GM23338 (cell line): ENCODE results near the gene MYO5A. TPM values are rescaled to one million over a fixed set of nuclear protein-coding genes. Genes with fewer than 3 reads are reported as not detected.

Experiments used
- ATAC-seq: fragments of 200-7000 bp; cut with Tn5 transposase; 3 replicates; pipeline ENCODE4 v1.9.1; 2020
- DNase-seq: peaks from one replicate; pipeline ENCODE4 v3.0.0-alpha.2; 2015; ENCODE audit warnings: low spot score
- H2AFZ ChIP-seq: fragments of 200-600 bp; sonication (generic); 2 replicates; pipeline ENCODE4 v1.8.0; 2016; ENCODE audit warnings: antibody characterized with exemption, mild to moderate bottlenecking, moderate library complexity
- H3F3A ChIP-seq: fragments of 200-600 bp; sonication (generic); replicated peaks from 2 replicates; pipeline ENCODE4 v1.8.0; 2017; ENCODE audit warnings: antibody characterized with exemption, mixed run types, low read depth
- H3K27ac ChIP-seq: fragments of 200-600 bp; sonication (generic); 2 replicates; pipeline ENCODE4 v1.6.1; 2016; ENCODE audit warnings: low read depth
- H3K27me3 ChIP-seq: fragments of 200-600 bp; sonication (generic); 2 replicates; pipeline ENCODE4 v1.8.0; 2016; ENCODE audit warnings: mild to moderate bottlenecking, mixed run types, moderate library complexity; ENCODE audit not compliant: insufficient read depth
- H3K36me3 ChIP-seq: fragments of 200-600 bp; sonication (generic); 2 replicates; pipeline ENCODE4 v1.8.0; 2016; ENCODE audit warnings: mild to moderate bottlenecking; ENCODE audit not compliant: insufficient read depth
- H3K4me1 ChIP-seq: fragments of 200-600 bp; sonication (generic); 2 replicates; pipeline ENCODE4 v1.8.0; 2016; ENCODE audit warnings: mild to moderate bottlenecking, moderate library complexity; ENCODE audit not compliant: insufficient read depth
- H3K4me2 ChIP-seq: fragments of 200-600 bp; sonication (generic); 2 replicates; pipeline ENCODE4 v1.7.1; 2017; ENCODE audit warnings: mixed run types
- H3K4me3 ChIP-seq: fragments of 200-600 bp; sonication (generic); 2 replicates; pipeline ENCODE4 v1.6.1; 2016; ENCODE audit warnings: mixed run types
- H3K79me2 ChIP-seq: fragments of 200-600 bp; sonication (generic); replicated peaks from 2 replicates; pipeline ENCODE4 v1.8.0; 2017; ENCODE audit warnings: mild to moderate bottlenecking; ENCODE audit not compliant: insufficient read depth
- H3K9me2 ChIP-seq: fragments of 200-600 bp; sonication (generic); 2 replicates; pipeline ENCODE4 v1.8.0; 2017; ENCODE audit not compliant: insufficient read depth
- H4K20me1 ChIP-seq: fragments of 200-600 bp; sonication (generic); replicated peaks from 2 replicates; pipeline ENCODE4 v1.8.0; 2017; ENCODE audit warnings: mild to moderate bottlenecking; ENCODE audit not compliant: insufficient read depth
- H3K27ac Mint-ChIP-seq: 2 replicates; pipeline ENCODE4 v1.8.0; 2020; ENCODE audit warnings: inconsistent platforms, mild to moderate bottlenecking, moderate library complexity, mixed read lengths
- H3K27me3 Mint-ChIP-seq: 3 replicates; pipeline ENCODE4 v1.8.0; 2022; ENCODE audit warnings: low read depth, mild to moderate bottlenecking, moderate library complexity, mixed read lengths, inconsistent platforms; ENCODE audit not compliant: insufficient read depth, poor library complexity
- H3K36me3 Mint-ChIP-seq: 3 replicates; pipeline ENCODE4 v1.8.0; 2021; ENCODE audit warnings: low read depth, mild to moderate bottlenecking, inconsistent platforms, moderate library complexity, mixed read lengths
- H3K4me1 Mint-ChIP-seq: 3 replicates; pipeline ENCODE4 v1.8.0; 2020; ENCODE audit warnings: mild to moderate bottlenecking, inconsistent platforms, mixed read lengths
- H3K4me3 Mint-ChIP-seq: 3 replicates; pipeline ENCODE4 v1.8.0; 2021; ENCODE audit warnings: moderate library complexity, mild to moderate bottlenecking, inconsistent platforms, mixed read lengths
- H3K9me3 Mint-ChIP-seq: 3 replicates; pipeline ENCODE4 v1.8.0; 2020; ENCODE audit warnings: moderate library complexity, mild to moderate bottlenecking, inconsistent platforms, mixed read lengths
- CREB1 ChIP-seq: fragments of 250-450 bp; sonication (Bioruptor Pico); IDR thresholded peaks from 2 replicates; pipeline ENCODE4 v1.5.0; 2020; ENCODE audit warnings: low read depth, mild to moderate bottlenecking, moderate library complexity
- EZH2 ChIP-seq: fragments of 200-600 bp; sonication (generic); IDR thresholded peaks from one replicate; pipeline ENCODE4 v1.8.0; 2017; ENCODE audit warnings: antibody characterized with exemption, mild to moderate bottlenecking, low read depth; ENCODE audit not compliant: unreplicated experiment
- EZH2phosphoT487 ChIP-seq: fragments of 200-600 bp; sonication (generic); IDR thresholded peaks from one replicate; pipeline ENCODE4 v1.8.1; 2018; ENCODE audit warnings: antibody characterized with exemption; ENCODE audit not compliant: unreplicated experiment
- JUNB ChIP-seq: IDR thresholded peaks from one replicate; pipeline ENCODE4 v1.6.1; 2016; ENCODE audit warnings: antibody characterized with exemption; ENCODE audit not compliant: unreplicated experiment
- NANOG ChIP-seq: IDR thresholded peaks from 2 replicates; pipeline ENCODE4 v1.6.1; 2016; ENCODE audit warnings: antibody characterized with exemption, borderline replicate concordance
- POLR2AphosphoS5 ChIP-seq: IDR thresholded peaks from 2 replicates; pipeline ENCODE4 v1.6.1; 2016; ENCODE audit warnings: antibody characterized with exemption, low read depth
- STAT1 ChIP-seq: IDR thresholded peaks from one replicate; pipeline ENCODE4 v1.6.1; 2016; ENCODE audit warnings: antibody characterized with exemption; ENCODE audit not compliant: unreplicated experiment
- ZNF114 ChIP-seq: fragments of 250-450 bp; sonication (Bioruptor Pico); IDR thresholded peaks from 2 replicates; pipeline ENCODE4 v1.5.0; 2020; ENCODE audit warnings: mild to moderate bottlenecking, moderate library complexity
- ZNF331 ChIP-seq: fragments of 250-450 bp; sonication (Bioruptor Pico); IDR thresholded peaks from 2 replicates; pipeline ENCODE4 v1.5.0; 2020; ENCODE audit warnings: low read depth, mild to moderate bottlenecking, moderate library complexity
- polyA plus RNA-seq: library from polyadenylated mRNA; unstranded; fragments of >200 nt; fragmentation: Nextera tagmentation; extraction: Ambion mirVana; gene quantifications from 2 replicates; pipeline ENCODE4 v1.2.1, GENCODE V29; 2016
- total RNA-seq: library from RNA; depleted of rRNA; stranded (reverse); fragments of >200 nt; shearing (Covaris generic); gene quantifications from 2 replicates; pipeline ENCODE4 v1.2.3, GENCODE V29; 2014
- TF ChIP-seq, protein P1 (sequence below): fragments of 250-450 bp; sonication (Bioruptor Pico); IDR thresholded peaks from 2 replicates; pipeline ENCODE4 v1.5.0; 2020; ENCODE audit warnings: mild to moderate bottlenecking, moderate library complexity
- TF ChIP-seq, protein P2 (sequence below): IDR thresholded peaks from one replicate; pipeline ENCODE4 v1.6.1; 2018; ENCODE audit warnings: antibody characterized with exemption; ENCODE audit not compliant: unreplicated experiment
- TF ChIP-seq, protein P3 (sequence below), 2 experiments: fragments of 200-600 bp in 1 of 2; sonication (generic) in 1 of 2; conservative IDR thresholded peaks; 2 replicates each; pipeline versions ENCODE4 v1.5.1 to v1.6.1; 2016 to 2017; ENCODE audit warnings: antibody characterized with exemption in 2 of 2, low read depth in 2 of 2, mild to moderate bottlenecking in 2 of 2, moderate library complexity in 1 of 2
- TF ChIP-seq, protein P4 (sequence below): IDR thresholded peaks from 2 replicates; pipeline ENCODE4 v1.6.1; 2016; ENCODE audit warnings: antibody characterized with exemption

The MYO5A gene
- total and polyA plus RNA-seq, 2 experiments from 2014 or later = 5.7 to 31.8 TPM

DNA sequence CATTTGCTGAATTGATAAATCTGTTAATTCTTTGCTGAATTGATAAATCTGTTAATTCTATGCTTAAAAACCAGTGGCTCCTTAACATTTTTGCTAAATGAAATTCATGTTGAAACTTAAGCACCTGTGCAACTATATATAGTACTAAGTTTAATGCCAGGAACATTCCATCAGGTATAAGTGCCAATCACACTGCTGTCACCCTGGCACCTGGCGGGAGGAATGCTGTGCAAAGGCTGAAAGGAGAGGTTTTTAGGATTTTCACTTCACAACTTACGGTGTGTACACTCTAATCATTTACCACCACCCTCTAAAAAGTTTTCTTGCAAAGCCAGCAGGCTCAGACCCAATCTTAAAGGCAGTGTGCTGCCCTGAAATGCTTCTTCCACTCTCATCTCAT is 199.5 kb downstream of the MYO5A start (continued):
- TF ChIP-seq, protein P1, sequence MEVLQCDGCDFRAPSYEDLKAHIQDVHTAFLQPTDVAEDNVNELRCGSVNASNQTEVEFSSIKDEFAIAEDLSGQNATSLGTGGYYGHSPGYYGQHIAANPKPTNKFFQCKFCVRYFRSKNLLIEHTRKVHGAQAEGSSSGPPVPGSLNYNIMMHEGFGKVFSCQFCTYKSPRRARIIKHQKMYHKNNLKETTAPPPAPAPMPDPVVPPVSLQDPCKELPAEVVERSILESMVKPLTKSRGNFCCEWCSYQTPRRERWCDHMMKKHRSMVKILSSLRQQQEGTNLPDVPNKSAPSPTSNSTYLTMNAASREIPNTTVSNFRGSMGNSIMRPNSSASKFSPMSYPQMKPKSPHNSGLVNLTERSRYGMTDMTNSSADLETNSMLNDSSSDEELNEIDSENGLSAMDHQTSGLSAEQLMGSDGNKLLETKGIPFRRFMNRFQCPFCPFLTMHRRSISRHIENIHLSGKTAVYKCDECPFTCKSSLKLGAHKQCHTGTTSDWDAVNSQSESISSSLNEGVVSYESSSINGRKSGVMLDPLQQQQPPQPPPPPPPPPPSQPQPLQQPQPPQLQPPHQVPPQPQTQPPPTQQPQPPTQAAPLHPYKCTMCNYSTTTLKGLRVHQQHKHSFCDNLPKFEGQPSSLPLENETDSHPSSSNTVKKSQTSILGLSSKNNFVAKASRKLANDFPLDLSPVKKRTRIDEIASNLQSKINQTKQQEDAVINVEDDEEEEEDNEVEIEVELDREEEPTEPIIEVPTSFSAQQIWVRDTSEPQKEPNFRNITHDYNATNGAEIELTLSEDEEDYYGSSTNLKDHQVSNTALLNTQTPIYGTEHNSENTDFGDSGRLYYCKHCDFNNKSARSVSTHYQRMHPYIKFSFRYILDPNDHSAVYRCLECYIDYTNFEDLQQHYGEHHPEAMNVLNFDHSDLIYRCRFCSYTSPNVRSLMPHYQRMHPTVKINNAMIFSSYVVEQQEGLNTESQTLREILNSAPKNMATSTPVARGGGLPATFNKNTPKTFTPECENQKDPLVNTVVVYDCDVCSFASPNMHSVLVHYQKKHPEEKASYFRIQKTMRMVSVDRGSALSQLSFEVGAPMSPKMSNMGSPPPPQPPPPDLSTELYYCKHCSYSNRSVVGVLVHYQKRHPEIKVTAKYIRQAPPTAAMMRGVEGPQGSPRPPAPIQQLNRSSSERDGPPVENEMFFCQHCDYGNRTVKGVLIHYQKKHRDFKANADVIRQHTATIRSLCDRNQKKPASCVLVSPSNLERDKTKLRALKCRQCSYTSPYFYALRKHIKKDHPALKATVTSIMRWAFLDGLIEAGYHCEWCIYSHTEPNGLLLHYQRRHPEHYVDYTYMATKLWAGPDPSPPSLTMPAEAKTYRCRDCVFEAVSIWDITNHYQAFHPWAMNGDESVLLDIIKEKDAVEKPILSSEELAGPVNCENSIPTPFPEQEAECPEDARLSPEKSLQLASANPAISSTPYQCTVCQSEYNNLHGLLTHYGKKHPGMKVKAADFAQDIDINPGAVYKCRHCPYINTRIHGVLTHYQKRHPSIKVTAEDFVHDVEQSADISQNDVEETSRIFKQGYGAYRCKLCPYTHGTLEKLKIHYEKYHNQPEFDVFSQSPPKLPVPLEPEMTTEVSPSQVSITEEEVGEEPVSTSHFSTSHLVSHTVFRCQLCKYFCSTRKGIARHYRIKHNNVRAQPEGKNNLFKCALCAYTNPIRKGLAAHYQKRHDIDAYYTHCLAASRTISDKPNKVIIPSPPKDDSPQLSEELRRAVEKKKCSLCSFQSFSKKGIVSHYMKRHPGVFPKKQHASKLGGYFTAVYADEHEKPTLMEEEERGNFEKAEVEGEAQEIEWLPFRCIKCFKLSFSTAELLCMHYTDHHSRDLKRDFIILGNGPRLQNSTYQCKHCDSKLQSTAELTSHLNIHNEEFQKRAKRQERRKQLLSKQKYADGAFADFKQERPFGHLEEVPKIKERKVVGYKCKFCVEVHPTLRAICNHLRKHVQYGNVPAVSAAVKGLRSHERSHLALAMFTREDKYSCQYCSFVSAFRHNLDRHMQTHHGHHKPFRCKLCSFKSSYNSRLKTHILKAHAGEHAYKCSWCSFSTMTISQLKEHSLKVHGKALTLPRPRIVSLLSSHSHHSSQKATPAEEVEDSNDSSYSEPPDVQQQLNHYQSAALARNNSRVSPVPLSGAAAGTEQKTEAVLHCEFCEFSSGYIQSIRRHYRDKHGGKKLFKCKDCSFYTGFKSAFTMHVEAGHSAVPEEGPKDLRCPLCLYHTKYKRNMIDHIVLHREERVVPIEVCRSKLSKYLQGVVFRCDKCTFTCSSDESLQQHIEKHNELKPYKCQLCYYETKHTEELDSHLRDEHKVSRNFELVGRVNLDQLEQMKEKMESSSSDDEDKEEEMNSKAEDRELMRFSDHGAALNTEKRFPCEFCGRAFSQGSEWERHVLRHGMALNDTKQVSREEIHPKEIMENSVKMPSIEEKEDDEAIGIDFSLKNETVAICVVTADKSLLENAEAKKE (CRISPR knock-in tag) = no peak
- TF ChIP-seq JUNB (no peak), EZH2phosphoT487 (no peak), POLR2AphosphoS5 (no peak), ZNF331 (CRISPR knock-in tag) (no peak)

DNA sequence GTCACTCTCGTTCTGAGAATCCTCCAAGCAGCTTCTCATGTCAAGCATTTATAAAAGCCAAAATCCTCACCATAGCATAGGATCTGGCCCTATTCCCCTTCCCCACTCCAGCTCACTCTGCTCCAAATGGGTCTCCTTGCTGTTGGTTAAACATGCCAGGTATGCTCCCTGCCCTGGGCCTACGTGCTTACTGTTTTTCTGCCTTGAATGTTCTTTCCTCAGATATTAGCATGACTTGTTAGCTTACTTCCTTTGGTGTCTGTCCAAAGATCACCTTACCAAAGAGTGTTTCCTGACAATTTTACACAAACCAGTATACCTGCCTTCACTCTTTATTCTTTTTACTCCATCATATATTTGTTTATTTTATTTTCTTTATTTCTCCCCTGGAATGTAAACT is 200.0 kb downstream of the MYO5A start:
- Mint-ChIP-seq H3K4me1 (peaks cover 8% of the 10 kb centered on the region), H3K27ac (no peak overlapping the region), H3K36me3 (peaks cover 6% of the 10 kb centered on the region; the same call in 2 of the 3 replicates), H3K27me3 (no peaks in the 10 kb centered on the region), H3K4me3 (no peak overlapping the region), H3K9me3 (no peaks in the 10 kb centered on the region)
- Histone ChIP-seq H3F3A (no peaks in the 10 kb centered on the region), H3K4me2 (no peak overlapping the region), H4K20me1 (no peaks in the 10 kb centered on the region), H3K27ac (no peak overlapping the region), H3K9me2 (no peaks in the 10 kb centered on the region), H3K27me3 (no peaks in the 10 kb centered on the region), H3K79me2 (no peaks in the 10 kb centered on the region), H3K36me3 (no peaks in the 10 kb centered on the region), H3K4me3 (no peak overlapping the region), H3K4me1 (no peaks in the 10 kb centered on the region), H2AFZ (no peak overlapping the region)
- DNase-seq = no peak
- no peak for ATAC-seq
- TF ChIP-seq, protein P2, sequence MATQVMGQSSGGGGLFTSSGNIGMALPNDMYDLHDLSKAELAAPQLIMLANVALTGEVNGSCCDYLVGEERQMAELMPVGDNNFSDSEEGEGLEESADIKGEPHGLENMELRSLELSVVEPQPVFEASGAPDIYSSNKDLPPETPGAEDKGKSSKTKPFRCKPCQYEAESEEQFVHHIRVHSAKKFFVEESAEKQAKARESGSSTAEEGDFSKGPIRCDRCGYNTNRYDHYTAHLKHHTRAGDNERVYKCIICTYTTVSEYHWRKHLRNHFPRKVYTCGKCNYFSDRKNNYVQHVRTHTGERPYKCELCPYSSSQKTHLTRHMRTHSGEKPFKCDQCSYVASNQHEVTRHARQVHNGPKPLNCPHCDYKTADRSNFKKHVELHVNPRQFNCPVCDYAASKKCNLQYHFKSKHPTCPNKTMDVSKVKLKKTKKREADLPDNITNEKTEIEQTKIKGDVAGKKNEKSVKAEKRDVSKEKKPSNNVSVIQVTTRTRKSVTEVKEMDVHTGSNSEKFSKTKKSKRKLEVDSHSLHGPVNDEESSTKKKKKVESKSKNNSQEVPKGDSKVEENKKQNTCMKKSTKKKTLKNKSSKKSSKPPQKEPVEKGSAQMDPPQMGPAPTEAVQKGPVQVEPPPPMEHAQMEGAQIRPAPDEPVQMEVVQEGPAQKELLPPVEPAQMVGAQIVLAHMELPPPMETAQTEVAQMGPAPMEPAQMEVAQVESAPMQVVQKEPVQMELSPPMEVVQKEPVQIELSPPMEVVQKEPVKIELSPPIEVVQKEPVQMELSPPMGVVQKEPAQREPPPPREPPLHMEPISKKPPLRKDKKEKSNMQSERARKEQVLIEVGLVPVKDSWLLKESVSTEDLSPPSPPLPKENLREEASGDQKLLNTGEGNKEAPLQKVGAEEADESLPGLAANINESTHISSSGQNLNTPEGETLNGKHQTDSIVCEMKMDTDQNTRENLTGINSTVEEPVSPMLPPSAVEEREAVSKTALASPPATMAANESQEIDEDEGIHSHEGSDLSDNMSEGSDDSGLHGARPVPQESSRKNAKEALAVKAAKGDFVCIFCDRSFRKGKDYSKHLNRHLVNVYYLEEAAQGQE = no peak
- TF ChIP-seq CREB1 (CRISPR knock-in tag) (no peak), POLR2AphosphoS5 (no peak), EZH2phosphoT487 (no peak), EZH2 (no peak), ZNF331 (CRISPR knock-in tag) (no peak), JUNB (no peak), STAT1 (no peak), ZNF114 (CRISPR knock-in tag) (no peak), NANOG (no peak)
- TF ChIP-seq, protein P3, sequence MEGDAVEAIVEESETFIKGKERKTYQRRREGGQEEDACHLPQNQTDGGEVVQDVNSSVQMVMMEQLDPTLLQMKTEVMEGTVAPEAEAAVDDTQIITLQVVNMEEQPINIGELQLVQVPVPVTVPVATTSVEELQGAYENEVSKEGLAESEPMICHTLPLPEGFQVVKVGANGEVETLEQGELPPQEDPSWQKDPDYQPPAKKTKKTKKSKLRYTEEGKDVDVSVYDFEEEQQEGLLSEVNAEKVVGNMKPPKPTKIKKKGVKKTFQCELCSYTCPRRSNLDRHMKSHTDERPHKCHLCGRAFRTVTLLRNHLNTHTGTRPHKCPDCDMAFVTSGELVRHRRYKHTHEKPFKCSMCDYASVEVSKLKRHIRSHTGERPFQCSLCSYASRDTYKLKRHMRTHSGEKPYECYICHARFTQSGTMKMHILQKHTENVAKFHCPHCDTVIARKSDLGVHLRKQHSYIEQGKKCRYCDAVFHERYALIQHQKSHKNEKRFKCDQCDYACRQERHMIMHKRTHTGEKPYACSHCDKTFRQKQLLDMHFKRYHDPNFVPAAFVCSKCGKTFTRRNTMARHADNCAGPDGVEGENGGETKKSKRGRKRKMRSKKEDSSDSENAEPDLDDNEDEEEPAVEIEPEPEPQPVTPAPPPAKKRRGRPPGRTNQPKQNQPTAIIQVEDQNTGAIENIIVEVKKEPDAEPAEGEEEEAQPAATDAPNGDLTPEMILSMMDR (conservative IDR thresholded peaks at IDR 0.05; ENCODE audit: low read depth in 2 of 2) = no peak
- TF ChIP-seq, protein P4, sequence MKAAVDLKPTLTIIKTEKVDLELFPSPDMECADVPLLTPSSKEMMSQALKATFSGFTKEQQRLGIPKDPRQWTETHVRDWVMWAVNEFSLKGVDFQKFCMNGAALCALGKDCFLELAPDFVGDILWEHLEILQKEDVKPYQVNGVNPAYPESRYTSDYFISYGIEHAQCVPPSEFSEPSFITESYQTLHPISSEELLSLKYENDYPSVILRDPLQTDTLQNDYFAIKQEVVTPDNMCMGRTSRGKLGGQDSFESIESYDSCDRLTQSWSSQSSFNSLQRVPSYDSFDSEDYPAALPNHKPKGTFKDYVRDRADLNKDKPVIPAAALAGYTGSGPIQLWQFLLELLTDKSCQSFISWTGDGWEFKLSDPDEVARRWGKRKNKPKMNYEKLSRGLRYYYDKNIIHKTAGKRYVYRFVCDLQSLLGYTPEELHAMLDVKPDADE = no peak
